Calu3 (cell line): Measurements from ENCODE around the gene GAREM1. TPM values are rescaled to one million over a fixed set of nuclear protein-coding genes. Genes with fewer than 3 reads are reported as not detected.

ENCODE experiments used
- BruUV-seq: library from RNA; stranded (reverse); fragments of 400-500 nt; replicated peaks from 2 replicates; lab custom pipeline; 2021; lab: Mats Ljungman, UMichigan
- CTCF ChIA-PET: fragments of 300-600 bp; sonication (Branson Sonifier 250); formaldehyde crosslinking; loops from one replicate; lab custom pipeline; 2022; ENCODE audit warnings: antibody characterized with exemption; lab: Charles Lee
- DNase-seq: peaks from one replicate; pipeline ENCODE4 v3.0.0; 2022
- H3K27ac Mint-ChIP-seq: one replicate; pipeline ENCODE4 v1.8.0; 2022; ENCODE audit warnings: mixed read lengths; ENCODE audit not compliant: unreplicated experiment
- H3K27me3 Mint-ChIP-seq: one replicate; pipeline ENCODE4 v1.8.0; 2022; ENCODE audit warnings: mixed read lengths; ENCODE audit not compliant: unreplicated experiment
- H3K36me3 Mint-ChIP-seq: one replicate; pipeline ENCODE4 v1.8.0; 2022; ENCODE audit warnings: mild to moderate bottlenecking, moderate library complexity, mixed read lengths; ENCODE audit not compliant: insufficient read depth, unreplicated experiment
- H3K4me1 Mint-ChIP-seq: one replicate; pipeline ENCODE4 v1.8.0; 2022; ENCODE audit warnings: mild to moderate bottlenecking, low read depth, mixed read lengths; ENCODE audit not compliant: unreplicated experiment
- H3K4me3 Mint-ChIP-seq: one replicate; pipeline ENCODE4 v1.8.0; 2022; ENCODE audit warnings: mild to moderate bottlenecking, low read depth, moderate library complexity, mixed read lengths; ENCODE audit not compliant: unreplicated experiment
- H3K9me3 Mint-ChIP-seq: one replicate; pipeline ENCODE4 v1.8.0; 2022; ENCODE audit warnings: low read depth, mixed read lengths; ENCODE audit not compliant: unreplicated experiment
- CTCF ChIP-seq: fragments of 200-600 bp; IDR thresholded peaks from one replicate; pipeline ENCODE4 v1.8.0; 2022; ENCODE audit warnings: antibody characterized with exemption; ENCODE audit not compliant: unreplicated experiment
- intact Hi-C: fragments of 100-400 bp; cut with micrococcal nuclease; formaldehyde crosslinking; loops from one replicate; pipeline ENCODE4 v1.10.0; 2022; ENCODE audit not compliant: unreplicated experiment
- total RNA-seq: library from RNA; stranded (reverse); gene quantifications from 2 replicates; pipeline ENCODE4 v1.2.3, GENCODE V29; 2022

GAREM1 gene
- total RNA-seq, 1 experiment from 2014 or later: 19.3 TPM

- no peaks in the 10 kb centered on the region for H3K27me3 Mint-ChIP-seq
- no TSS peak for BruUV-seq
- intact Hi-C loops: no loop called here
- H3K9me3 Mint-ChIP-seq: no peaks in the 10 kb centered on the region
- DNase-seq: no peak
- no peak overlapping the region for H3K4me3 Mint-ChIP-seq
- CTCF ChIA-PET: interaction anchor here (0.9 kb wide), 1 partner anchor 16 kb away, joined by 3 read pairs; no protein-coding TSS in a partner anchor
- peaks cover under 1% of the 10 kb centered on the region for H3K4me1 Mint-ChIP-seq
- no peaks in the 10 kb centered on the region for H3K36me3 Mint-ChIP-seq
- no peak for TF ChIP-seq CTCF
- no peak overlapping the region for H3K27ac Mint-ChIP-seq
Observed at GRCh38 chr18:32326450-32327308, 144.0 kb downstream of the GAREM1 start.

GRCh38 chr18:32324181-32324580, 146.5 kb downstream of the GAREM1 start:
- intact Hi-C loops: no loop called here
- Mint-ChIP-seq H3K4me3 (no peak overlapping the region), H3K27me3 (no peaks in the 10 kb centered on the region), H3K36me3 (no peaks in the 10 kb centered on the region), H3K4me1 (peaks cover 8% of the 10 kb centered on the region), H3K9me3 (peaks cover 4% of the 10 kb centered on the region), H3K27ac (no peak overlapping the region)
- DNase-seq: no peak
- TF ChIP-seq CTCF: no peak
- no TSS peak for BruUV-seq
- CTCF ChIA-PET: no interaction called here

- no TSS peak for BruUV-seq
- CTCF ChIA-PET: no interaction called here
- Mint-ChIP-seq H3K4me1 (peaks cover 8% of the 10 kb centered on the region), H3K4me3 (no peak overlapping the region), H3K9me3 (peaks cover 4% of the 10 kb centered on the region), H3K27me3 (no peaks in the 10 kb centered on the region), H3K36me3 (no peaks in the 10 kb centered on the region), H3K27ac (no peak overlapping the region)
- intact Hi-C loops: no loop called here
- TF ChIP-seq CTCF: no peak
- DNase-seq: no peak
Observed at GRCh38 chr18:32321826-32322225, 148.9 kb downstream of the GAREM1 start.

GRCh38 chr18:32319084-32319483, 151.6 kb downstream of the GAREM1 start:
- Mint-ChIP-seq H3K4me3 (no peak overlapping the region), H3K9me3 (peaks cover 4% of the 10 kb centered on the region), H3K4me1 (peaks cover 8% of the 10 kb centered on the region), H3K27ac (no peak overlapping the region), H3K36me3 (no peaks in the 10 kb centered on the region), H3K27me3 (no peaks in the 10 kb centered on the region)
- intact Hi-C loops: no loop called here
- CTCF ChIA-PET: no interaction called here
- no TSS peak for BruUV-seq
- DNase-seq: no peak
- no peak for TF ChIP-seq CTCF
